HL-60/S4 treated with retinoic acid at 250 ng/mL for 4 days and 3 days (cell line): Measurements from ENCODE around the gene RAF1.
"Not testable (repeated sequence)": the region's sequence is repeated elsewhere in the genome, so short reads cannot be mapped to it uniquely, and the experiment has no call there.

Source experiments
- in situ Hi-C: fragments of 300-500 bp; cut with MboI; formaldehyde crosslinking; loops from 2 replicates; pipeline ENCODE4 v1.7.0; 2022; ENCODE audit warnings: low sequenced_read_pairs

The RAF1 gene

GRCh38 chr3:12643010-12643380 is 20.9 kb downstream of the RAF1 start:
- in situ Hi-C loops, result no loop called here

DNA sequence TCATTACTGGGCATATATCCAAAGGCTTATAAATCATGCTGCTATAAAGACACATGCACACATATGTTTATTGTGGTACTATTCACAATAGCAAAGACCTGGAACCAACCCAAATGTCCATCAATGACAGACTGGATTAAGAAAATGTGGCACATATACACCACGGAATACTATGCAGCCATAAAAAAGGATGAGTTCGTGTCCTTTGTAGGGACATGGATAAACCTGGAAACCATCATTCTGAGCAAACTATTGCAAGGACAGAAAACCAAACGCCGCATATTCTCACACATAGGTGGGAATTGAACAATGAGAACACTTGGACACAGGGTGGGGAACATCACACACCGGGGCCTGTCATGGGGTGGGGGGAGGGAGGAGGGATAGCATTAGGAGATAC is 23.1 kb downstream of the RAF1 start:
- in situ Hi-C loops, result not testable (repeated sequence)

- in situ Hi-C loops, result no loop called here
These were observed 25.8 kb downstream of the RAF1 start for GRCh38 chr3:12638105-12638504.

GRCh38 chr3:12633108-12633507 is 30.8 kb downstream of the RAF1 start:
- in situ Hi-C loops, result no loop called here

DNA sequence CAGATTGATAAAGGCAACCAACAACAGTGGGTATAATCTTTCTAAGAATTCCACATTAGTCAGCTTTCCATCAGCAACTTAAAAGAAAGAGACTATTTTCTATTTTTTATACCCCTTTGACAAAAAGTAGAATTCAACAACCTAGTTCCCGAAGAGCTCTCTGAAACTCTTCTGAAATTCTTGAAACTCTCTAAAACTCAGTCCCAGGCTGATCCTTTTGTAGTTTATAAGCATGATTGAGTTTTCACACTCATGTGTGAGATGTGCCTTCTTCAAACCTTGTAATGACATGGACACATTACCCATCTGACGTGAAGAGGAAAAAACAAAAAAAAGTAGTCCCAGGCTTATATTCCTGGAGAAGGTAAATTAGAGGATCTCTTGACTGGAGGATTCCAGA is 31.4 kb downstream of the RAF1 start:
- in situ Hi-C loops, result no loop called here

GRCh38 chr3:12630843-12631242 is 33.1 kb downstream of the RAF1 start:
- in situ Hi-C loops, result not testable (repeated sequence)

DNA sequence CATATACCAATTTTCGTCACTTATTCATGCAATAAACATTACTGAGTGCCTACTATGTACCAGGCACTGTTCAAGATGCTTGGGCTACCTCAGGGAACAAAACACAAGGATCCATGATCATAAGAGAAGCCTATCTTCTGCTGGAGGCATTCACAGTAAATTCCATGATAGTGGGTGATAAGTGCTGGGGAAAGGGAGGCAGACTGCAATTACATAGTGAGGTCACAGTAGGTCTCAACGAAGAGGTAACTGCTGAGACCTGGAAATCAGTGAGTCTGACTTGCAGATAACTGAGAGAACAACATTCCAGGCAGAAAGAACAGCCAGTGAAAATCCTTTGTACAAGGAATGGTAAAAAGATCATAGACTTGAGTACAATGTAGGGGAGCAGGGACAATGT is 33.6 kb downstream of the RAF1 start:
- in situ Hi-C loops, result no loop called here

DNA sequence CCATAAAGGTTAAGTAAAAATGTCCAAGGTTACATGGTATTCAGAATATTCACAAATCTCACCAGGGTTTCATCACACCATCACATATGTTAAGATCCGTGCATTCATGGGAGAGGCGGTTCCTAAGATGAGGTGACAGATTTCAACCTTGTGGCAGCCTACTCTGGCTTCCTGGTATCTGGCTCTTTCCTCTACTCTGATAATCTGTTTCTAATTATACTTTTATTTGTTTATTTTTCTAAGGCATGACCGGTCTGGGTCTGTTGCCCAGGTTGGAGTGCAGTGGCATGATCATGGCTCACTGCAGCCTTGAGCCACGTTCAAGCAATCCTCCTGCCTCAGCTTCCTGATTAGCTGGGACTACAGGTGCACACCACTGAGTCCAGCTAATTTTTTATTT is 34.4 kb downstream of the RAF1 start:
- in situ Hi-C loops, result no loop called here

DNA sequence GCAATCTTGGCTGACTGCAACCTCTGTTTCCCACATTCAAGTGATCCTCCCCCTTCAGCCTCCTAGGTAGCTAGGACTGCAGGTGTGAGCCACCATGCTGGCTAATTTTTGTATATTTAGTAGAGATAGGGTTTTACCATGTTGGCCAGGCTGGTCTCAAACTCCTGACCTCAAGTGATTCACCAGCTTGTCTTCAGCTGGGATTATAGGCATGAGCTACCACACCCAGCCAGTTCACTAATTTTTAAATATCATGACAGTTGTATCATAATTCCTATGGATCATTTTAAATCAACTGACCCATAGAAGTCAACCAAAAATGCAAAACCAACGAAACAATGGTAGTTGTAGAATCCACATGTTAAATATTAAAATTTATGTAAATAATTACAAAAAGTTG is 35.1 kb downstream of the RAF1 start:
- in situ Hi-C loops, result no loop called here

DNA sequence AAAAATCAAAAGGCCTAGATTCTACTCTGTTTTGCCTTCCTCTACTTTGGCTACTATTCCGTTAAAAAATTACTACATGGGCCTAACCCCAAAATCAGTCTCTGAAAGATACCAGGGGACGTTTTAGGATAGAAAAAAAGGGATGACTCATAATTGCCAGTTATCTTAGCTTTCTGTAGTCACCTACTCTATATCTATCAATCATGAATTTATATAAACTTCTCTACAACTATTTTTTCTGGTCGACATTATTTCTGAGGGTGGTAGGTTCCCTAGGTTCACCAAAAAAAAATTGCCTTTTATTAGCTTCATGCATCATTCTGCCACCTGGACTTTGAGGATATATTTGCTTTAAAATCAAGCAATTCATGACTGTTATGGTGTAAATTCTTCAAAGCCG is 36.5 kb downstream of the RAF1 start:
- in situ Hi-C loops, result no loop called here

DNA sequence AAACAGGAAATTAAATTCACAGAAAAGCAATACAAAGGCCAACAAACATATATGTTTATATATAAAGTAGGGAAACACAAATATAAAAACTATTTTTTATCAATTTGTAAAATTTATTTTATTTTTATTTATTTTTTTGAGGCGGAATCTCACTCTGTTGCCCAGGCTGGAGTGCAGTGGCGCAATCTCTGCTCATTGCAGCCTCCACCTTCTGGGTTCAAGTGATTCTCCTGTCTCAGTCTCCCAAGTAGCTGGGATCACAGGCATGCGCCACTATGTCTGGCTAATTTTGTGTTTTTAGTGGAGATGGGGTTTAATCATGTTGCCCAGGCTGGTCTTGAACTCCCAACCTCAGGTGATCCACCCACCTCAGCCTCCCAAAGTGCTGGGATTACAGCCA is 39.0 kb downstream of the RAF1 start:
- in situ Hi-C loops, result not testable (repeated sequence)

- in situ Hi-C loops, result no loop called here
These were observed 39.9 kb downstream of the RAF1 start for GRCh38 chr3:12624056-12624455.

DNA sequence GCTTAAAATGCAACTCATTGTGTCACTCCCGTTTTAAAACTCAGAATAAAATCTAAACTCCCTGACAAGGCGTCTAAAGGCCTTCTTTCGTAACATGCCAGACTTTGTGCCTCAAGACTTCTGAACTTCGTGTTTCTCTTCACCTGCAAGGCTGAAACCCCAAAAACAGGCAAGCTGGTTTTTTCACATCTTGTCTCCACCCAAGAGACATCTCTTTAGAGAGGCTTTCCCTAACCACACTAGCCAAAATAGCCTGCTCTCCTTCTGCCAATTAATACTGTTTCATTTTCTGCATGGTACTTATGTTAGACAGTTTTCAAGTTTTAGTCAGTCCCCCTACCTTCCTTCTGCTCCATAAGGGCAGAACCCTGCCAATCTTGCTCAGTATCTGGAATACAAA is 41.6 kb downstream of the RAF1 start:
- in situ Hi-C loops, result no loop called here

- in situ Hi-C loops, result no loop called here
These were observed 43.2 kb downstream of the RAF1 start for GRCh38 chr3:12620729-12621128.

DNA sequence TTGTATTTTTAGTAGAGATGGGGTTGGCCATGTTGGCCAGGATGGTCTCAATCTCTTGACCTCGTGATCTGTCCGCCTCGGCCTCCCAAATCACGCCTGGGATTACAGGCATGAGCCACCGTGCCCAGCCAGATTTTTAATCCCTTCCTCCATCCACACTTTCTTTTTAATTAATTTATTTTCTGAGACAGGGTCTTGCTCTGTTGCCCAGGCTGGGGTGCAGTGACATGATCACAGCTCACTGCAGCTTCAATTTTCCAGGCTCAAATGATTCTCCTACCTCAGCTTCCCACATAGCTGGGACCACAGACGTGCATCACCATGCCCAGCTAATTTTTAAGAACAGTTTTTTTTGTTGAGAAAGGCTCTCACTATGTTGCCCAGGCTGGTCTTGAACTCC is 43.6 kb downstream of the RAF1 start:
- in situ Hi-C loops, result no loop called here

DNA sequence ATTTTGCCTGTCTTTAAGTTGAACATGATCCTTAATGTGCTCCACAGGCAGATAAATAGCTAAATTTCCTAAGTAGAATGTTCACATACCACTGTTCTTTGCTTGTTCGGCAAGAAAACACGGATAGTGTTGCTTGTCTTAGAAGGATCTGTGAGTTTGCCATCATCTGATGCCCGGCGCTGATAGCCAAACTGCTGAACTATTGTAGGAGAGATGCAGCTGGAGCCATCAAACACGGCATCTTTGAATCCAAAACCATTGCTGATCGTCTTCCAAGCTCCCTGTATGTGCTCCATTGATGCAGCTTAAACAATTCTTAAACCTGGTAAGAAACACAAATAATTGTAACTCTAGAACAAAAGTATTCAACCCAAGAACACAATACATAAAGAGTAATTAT is 45.5 kb downstream of the RAF1 start:
- in situ Hi-C loops, result no loop called here

GRCh38 chr3:12615266-12615665 is 48.7 kb downstream of the RAF1 start:
- in situ Hi-C loops, result no loop called here

DNA sequence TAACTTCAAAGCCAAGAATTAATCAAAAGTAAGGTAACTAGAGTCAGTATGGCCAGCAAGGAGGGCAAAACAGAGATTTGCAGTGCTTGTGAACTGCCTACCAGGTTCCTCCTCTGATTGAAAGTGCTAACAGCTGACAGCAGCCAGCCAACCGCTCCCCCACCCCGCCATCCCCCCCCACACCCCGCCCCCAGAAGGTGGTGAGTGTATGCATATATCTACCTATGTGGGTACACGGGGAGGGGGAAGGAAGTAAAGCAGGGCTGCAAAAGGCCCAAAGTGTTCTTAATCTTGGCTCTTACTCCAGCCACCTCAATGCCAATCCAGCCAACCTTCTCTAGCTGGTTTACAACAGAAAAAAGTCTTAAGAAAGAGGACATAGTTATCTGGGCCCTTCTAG is 50.7 kb downstream of the RAF1 start:
- in situ Hi-C loops, result no loop called here

GRCh38 chr3:12612514-12613226 is 51.2 kb downstream of the RAF1 start:
- in situ Hi-C loops, result no loop called here

GRCh38 chr3:12611117-12611516 is 52.8 kb downstream of the RAF1 start:
- in situ Hi-C loops, result no loop called here

DNA sequence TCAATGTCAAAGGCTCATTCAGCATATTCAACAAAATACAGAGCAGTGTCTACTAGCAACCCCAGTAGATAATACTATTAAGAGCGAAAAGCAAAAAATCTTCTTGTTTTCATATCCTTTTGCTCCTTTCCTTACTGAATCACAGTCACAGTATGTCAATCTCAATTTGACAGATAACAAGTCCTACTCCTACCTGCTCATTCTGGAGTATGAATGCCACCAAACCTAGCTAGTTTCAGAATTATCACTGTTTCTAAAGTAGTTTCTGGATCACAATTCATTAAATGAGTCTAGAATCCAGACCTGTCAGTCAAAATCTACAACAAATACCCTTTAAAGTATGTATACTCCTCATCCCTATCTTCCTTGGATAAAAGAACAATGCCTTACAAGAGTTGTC is 55.5 kb downstream of the RAF1 start:
- in situ Hi-C loops, result no loop called here

- in situ Hi-C loops, result no loop called here
These were observed 59.9 kb downstream of the RAF1 start for GRCh38 chr3:12603969-12604368.

- in situ Hi-C loops, result no loop called here
These were observed 62.8 kb downstream of the RAF1 start for GRCh38 chr3:12601072-12601471.
